ENCODE results near the gene NEDD1.

GRCh38 chr12:96880220-96880619 lies 26.8 kb upstream of the NEDD1 start:
- TF ChIP-seq CTCF (conservative IDR thresholded peaks at IDR 0.05; ENCODE audit: low read depth, low read length) (no peak), EZH2 (IDR thresholded peaks at IDR 0.05; ENCODE audit: borderline replicate concordance, low read depth, low read length, poor library complexity, severe bottlenecking) (no peak)

All from A673 (cell line).